ENCODE results near the gene MUC20. TPM values are rescaled to one million over a fixed set of nuclear protein-coding genes. Genes with fewer than 3 reads are reported as not detected.

The MUC20 gene
- polyA plus RNA-seq, 1 donor from 2014 or later = 3.0 TPM

DNA sequence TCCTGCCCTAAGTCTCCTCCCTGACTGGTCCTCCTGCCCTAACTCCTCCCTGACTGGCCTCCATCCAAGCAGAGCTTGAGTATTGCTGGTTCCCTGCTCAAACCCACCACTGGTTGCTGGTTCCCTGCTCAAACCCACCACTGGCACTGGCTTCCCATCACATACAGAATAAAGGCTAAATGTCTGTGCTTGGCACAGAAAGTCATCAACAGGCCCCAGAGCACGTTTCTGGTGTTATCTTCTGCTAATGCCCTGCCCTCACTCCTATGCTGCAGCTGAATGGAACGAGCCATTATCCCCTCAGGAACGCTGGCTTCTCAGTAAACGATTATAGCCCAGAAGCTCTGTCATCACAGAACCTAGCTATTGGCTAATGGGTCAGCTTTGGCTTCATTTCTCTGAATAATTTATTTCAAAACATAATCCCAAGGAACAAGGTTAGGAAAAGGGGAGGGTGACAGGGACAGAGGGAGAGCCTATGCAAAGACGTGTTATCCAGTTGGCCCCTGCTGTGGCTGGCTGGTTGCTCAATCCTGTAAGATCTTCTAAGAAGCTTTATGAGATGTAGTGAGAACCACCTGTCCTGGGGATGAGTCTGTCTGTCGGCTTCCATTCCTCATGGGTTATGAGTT is 6.3 kb upstream of the MUC20 start:
- no peak overlapping the region for H3K4me2 ChIP-seq (ENCODE audit: low read length)
- no peaks in the 10 kb centered on the region for H3F3A ChIP-seq (ENCODE audit: insufficient read depth, low read length, poor library complexity, severe bottlenecking)
- peaks cover 5% of the 10 kb centered on the region for H3K36me3 ChIP-seq (ENCODE audit: insufficient read depth, low read length)

DNA sequence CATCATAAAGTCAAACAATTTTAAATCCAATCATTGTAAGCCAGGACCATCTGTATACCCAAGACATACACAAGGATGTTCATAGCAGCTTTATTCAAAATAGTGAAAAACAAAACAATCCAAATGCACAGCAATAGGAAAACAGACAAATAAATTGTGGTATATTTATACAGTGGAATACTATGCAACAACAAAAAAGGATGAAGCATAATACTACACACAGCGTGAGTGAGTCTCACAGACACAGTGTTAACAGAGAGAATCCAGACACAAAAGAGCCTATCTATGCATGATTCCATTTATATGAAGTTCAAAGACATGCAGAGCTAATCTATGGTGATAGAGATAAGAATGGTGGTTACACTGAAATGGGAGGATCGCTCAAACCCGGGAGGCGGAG is 5.6 kb upstream of the MUC20 start:
- peaks cover under 1% of the 10 kb centered on the region for H3K36me3 ChIP-seq (ENCODE audit: insufficient read depth, low read length)
- no peaks in the 10 kb centered on the region for H3F3A ChIP-seq (ENCODE audit: insufficient read depth, low read length, poor library complexity, severe bottlenecking)
- H3K4me2 ChIP-seq (ENCODE audit: low read length) = no peak overlapping the region
- no peak overlapping the region for H3K27ac ChIP-seq (ENCODE audit: low read length)
- H4K20me1 ChIP-seq (ENCODE audit: insufficient read depth) = no peaks in the 10 kb centered on the region
- H3K27me3 ChIP-seq (ENCODE audit: insufficient read depth, low read depth, low read length) = no peaks in the 10 kb centered on the region
- no peak overlapping the region for H3K4me3 ChIP-seq (ENCODE audit: low read length)
- no peaks in the 10 kb centered on the region for H3K79me2 ChIP-seq (replicated peaks; ENCODE audit: insufficient read depth, low read length)
- no peak overlapping the region for H3K9ac ChIP-seq (ENCODE audit: low read length)
- no peaks in the 10 kb centered on the region for H3K9me3 ChIP-seq (ENCODE audit: low read length)
- TF ChIP-seq RAD21 (conservative IDR thresholded peaks at IDR 0.05) = no peak
- no peak for TF ChIP-seq EZH2 (IDR thresholded peaks at IDR 0.05; ENCODE audit: borderline replicate concordance, insufficient read depth, low read length, poor library complexity, severe bottlenecking)
- TF ChIP-seq, protein P1, sequence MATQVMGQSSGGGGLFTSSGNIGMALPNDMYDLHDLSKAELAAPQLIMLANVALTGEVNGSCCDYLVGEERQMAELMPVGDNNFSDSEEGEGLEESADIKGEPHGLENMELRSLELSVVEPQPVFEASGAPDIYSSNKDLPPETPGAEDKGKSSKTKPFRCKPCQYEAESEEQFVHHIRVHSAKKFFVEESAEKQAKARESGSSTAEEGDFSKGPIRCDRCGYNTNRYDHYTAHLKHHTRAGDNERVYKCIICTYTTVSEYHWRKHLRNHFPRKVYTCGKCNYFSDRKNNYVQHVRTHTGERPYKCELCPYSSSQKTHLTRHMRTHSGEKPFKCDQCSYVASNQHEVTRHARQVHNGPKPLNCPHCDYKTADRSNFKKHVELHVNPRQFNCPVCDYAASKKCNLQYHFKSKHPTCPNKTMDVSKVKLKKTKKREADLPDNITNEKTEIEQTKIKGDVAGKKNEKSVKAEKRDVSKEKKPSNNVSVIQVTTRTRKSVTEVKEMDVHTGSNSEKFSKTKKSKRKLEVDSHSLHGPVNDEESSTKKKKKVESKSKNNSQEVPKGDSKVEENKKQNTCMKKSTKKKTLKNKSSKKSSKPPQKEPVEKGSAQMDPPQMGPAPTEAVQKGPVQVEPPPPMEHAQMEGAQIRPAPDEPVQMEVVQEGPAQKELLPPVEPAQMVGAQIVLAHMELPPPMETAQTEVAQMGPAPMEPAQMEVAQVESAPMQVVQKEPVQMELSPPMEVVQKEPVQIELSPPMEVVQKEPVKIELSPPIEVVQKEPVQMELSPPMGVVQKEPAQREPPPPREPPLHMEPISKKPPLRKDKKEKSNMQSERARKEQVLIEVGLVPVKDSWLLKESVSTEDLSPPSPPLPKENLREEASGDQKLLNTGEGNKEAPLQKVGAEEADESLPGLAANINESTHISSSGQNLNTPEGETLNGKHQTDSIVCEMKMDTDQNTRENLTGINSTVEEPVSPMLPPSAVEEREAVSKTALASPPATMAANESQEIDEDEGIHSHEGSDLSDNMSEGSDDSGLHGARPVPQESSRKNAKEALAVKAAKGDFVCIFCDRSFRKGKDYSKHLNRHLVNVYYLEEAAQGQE (IDR thresholded peaks at IDR 0.05; ENCODE audit: borderline replicate concordance) = no peak
- TF ChIP-seq SMC3 (conservative IDR thresholded peaks at IDR 0.05; ENCODE audit: poor library complexity) = no peak
- TF ChIP-seq, protein P2, sequence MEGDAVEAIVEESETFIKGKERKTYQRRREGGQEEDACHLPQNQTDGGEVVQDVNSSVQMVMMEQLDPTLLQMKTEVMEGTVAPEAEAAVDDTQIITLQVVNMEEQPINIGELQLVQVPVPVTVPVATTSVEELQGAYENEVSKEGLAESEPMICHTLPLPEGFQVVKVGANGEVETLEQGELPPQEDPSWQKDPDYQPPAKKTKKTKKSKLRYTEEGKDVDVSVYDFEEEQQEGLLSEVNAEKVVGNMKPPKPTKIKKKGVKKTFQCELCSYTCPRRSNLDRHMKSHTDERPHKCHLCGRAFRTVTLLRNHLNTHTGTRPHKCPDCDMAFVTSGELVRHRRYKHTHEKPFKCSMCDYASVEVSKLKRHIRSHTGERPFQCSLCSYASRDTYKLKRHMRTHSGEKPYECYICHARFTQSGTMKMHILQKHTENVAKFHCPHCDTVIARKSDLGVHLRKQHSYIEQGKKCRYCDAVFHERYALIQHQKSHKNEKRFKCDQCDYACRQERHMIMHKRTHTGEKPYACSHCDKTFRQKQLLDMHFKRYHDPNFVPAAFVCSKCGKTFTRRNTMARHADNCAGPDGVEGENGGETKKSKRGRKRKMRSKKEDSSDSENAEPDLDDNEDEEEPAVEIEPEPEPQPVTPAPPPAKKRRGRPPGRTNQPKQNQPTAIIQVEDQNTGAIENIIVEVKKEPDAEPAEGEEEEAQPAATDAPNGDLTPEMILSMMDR (IDR thresholded peaks at IDR 0.05; ENCODE audit: poor library complexity, severe bottlenecking) = no peak
- no peak for TF ChIP-seq TAF1 (IDR thresholded peaks at IDR 0.05; ENCODE audit: low read depth)
- H2AFZ ChIP-seq (ENCODE audit: low read depth, low read length) = no peak overlapping the region
- no peaks in the 10 kb centered on the region for H3K9me2 ChIP-seq (ENCODE audit: insufficient read depth, low read length)

More for the DNA sequence above, 6.3 kb upstream of the MUC20 start:
- H3K27ac ChIP-seq (ENCODE audit: low read length) = no peak overlapping the region
- no peak overlapping the region for H3K9ac ChIP-seq (ENCODE audit: low read length)
- no peaks in the 10 kb centered on the region for H3K9me2 ChIP-seq (ENCODE audit: insufficient read depth, low read length)
- H3K9me3 ChIP-seq (ENCODE audit: low read length) = no peaks in the 10 kb centered on the region
- H2AFZ ChIP-seq (ENCODE audit: low read depth, low read length) = no peak overlapping the region
- H3K4me3 ChIP-seq (ENCODE audit: low read length) = no peak overlapping the region
- H3K79me2 ChIP-seq (replicated peaks; ENCODE audit: insufficient read depth, low read length) = no peaks in the 10 kb centered on the region
- TF ChIP-seq, protein P1 (IDR thresholded peaks at IDR 0.05; ENCODE audit: borderline replicate concordance) = no peak
- no peak for TF ChIP-seq EZH2 (IDR thresholded peaks at IDR 0.05; ENCODE audit: borderline replicate concordance, insufficient read depth, low read length, poor library complexity, severe bottlenecking)
- TF ChIP-seq TAF1 (IDR thresholded peaks at IDR 0.05; ENCODE audit: low read depth) = no peak
- no peak for TF ChIP-seq MXI1 (conservative IDR thresholded peaks at IDR 0.05; ENCODE audit: poor library complexity, severe bottlenecking)
- TF ChIP-seq, protein P2 (IDR thresholded peaks at IDR 0.05; ENCODE audit: poor library complexity, severe bottlenecking) = no peak
- TF ChIP-seq RAD21 (conservative IDR thresholded peaks at IDR 0.05) = no peak
- H4K20me1 ChIP-seq (ENCODE audit: insufficient read depth) = no peaks in the 10 kb centered on the region
- H3K27me3 ChIP-seq (ENCODE audit: insufficient read depth, low read depth, low read length) = no peaks in the 10 kb centered on the region
